Body of pancreas (tissue), 4 donors: ENCODE measurements around the gene RNF146.

Experiments
- POLR2A ChIP-seq, 3 donors: fragments of 450-650 bp; IDR thresholded peaks; one replicate each; pipeline ENCODE4 v1.6.1; 2016; ENCODE audit warnings: antibody characterized with exemption in 3 of 3, mild to moderate bottlenecking in 2 of 3
- TF ChIP-seq, protein P1 (sequence below), 7 experiments: fragments of 450-650 bp in 4 of 7; fragments of 200-600 bp in 3 of 7; sonication (generic) in 3 of 7; IDR thresholded peaks; one replicate each; pipeline ENCODE4 v1.5.1; 2016 to 2019; ENCODE audit warnings: antibody characterized with exemption in 7 of 7

DNA sequence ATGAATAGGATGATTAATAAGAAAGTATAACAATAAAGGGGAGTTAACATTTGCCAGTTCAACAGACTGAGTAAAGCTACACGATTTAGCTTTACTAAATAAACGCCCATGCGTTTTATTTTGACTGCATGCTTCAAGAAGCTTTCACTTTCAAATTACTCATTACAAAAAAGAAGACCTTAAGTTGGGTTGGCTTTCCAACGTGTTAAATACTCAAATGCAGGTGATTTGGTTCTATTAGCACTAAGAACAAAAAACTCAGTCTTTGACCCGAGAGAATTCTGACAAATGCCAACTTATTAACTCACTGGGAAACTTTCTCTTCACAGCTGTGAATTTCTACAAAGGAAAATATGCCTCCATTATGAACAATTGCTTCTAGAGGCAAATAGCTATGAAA is 24.8 kb downstream of the RNF146 start:
- TF ChIP-seq, protein P1, sequence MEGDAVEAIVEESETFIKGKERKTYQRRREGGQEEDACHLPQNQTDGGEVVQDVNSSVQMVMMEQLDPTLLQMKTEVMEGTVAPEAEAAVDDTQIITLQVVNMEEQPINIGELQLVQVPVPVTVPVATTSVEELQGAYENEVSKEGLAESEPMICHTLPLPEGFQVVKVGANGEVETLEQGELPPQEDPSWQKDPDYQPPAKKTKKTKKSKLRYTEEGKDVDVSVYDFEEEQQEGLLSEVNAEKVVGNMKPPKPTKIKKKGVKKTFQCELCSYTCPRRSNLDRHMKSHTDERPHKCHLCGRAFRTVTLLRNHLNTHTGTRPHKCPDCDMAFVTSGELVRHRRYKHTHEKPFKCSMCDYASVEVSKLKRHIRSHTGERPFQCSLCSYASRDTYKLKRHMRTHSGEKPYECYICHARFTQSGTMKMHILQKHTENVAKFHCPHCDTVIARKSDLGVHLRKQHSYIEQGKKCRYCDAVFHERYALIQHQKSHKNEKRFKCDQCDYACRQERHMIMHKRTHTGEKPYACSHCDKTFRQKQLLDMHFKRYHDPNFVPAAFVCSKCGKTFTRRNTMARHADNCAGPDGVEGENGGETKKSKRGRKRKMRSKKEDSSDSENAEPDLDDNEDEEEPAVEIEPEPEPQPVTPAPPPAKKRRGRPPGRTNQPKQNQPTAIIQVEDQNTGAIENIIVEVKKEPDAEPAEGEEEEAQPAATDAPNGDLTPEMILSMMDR (IDR thresholded peaks at IDR 0.05): no peak
- no peak for TF ChIP-seq POLR2A (IDR thresholded peaks at IDR 0.05)
